ENCODE results near the gene ADD2. TPM values are rescaled to one million over a fixed set of nuclear protein-coding genes. Genes with fewer than 3 reads are reported as not detected.

Gene ADD2
- total and polyA plus RNA-seq, 2 experiments from 2014 or later, result 34.6 to 223 TPM

DNA sequence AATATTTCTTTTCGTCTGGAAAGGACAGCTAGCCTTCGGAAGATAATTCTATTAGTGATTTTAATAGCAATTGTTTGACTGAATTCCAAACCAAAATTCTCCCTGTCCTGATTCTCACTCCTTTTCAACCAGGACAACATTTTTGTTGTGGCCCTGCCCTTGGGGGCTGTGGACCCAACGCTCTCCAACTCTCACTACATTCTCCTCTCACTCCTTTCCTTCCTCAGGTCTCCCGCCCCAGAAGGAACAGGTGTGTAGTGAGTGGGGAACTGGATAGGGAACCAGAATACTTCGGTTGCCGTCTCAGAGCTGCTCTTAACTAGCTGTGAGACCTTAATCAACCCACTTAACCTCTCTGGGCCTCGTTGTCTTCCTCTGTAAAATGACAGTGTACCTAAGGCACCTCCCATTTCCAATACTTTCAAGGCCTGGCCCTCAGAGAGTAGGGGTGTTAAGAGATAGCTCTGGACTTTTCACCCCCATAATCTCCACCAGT is 638 bp upstream of the ADD2 start (continued):
- TF ChIP-seq, protein P1, sequence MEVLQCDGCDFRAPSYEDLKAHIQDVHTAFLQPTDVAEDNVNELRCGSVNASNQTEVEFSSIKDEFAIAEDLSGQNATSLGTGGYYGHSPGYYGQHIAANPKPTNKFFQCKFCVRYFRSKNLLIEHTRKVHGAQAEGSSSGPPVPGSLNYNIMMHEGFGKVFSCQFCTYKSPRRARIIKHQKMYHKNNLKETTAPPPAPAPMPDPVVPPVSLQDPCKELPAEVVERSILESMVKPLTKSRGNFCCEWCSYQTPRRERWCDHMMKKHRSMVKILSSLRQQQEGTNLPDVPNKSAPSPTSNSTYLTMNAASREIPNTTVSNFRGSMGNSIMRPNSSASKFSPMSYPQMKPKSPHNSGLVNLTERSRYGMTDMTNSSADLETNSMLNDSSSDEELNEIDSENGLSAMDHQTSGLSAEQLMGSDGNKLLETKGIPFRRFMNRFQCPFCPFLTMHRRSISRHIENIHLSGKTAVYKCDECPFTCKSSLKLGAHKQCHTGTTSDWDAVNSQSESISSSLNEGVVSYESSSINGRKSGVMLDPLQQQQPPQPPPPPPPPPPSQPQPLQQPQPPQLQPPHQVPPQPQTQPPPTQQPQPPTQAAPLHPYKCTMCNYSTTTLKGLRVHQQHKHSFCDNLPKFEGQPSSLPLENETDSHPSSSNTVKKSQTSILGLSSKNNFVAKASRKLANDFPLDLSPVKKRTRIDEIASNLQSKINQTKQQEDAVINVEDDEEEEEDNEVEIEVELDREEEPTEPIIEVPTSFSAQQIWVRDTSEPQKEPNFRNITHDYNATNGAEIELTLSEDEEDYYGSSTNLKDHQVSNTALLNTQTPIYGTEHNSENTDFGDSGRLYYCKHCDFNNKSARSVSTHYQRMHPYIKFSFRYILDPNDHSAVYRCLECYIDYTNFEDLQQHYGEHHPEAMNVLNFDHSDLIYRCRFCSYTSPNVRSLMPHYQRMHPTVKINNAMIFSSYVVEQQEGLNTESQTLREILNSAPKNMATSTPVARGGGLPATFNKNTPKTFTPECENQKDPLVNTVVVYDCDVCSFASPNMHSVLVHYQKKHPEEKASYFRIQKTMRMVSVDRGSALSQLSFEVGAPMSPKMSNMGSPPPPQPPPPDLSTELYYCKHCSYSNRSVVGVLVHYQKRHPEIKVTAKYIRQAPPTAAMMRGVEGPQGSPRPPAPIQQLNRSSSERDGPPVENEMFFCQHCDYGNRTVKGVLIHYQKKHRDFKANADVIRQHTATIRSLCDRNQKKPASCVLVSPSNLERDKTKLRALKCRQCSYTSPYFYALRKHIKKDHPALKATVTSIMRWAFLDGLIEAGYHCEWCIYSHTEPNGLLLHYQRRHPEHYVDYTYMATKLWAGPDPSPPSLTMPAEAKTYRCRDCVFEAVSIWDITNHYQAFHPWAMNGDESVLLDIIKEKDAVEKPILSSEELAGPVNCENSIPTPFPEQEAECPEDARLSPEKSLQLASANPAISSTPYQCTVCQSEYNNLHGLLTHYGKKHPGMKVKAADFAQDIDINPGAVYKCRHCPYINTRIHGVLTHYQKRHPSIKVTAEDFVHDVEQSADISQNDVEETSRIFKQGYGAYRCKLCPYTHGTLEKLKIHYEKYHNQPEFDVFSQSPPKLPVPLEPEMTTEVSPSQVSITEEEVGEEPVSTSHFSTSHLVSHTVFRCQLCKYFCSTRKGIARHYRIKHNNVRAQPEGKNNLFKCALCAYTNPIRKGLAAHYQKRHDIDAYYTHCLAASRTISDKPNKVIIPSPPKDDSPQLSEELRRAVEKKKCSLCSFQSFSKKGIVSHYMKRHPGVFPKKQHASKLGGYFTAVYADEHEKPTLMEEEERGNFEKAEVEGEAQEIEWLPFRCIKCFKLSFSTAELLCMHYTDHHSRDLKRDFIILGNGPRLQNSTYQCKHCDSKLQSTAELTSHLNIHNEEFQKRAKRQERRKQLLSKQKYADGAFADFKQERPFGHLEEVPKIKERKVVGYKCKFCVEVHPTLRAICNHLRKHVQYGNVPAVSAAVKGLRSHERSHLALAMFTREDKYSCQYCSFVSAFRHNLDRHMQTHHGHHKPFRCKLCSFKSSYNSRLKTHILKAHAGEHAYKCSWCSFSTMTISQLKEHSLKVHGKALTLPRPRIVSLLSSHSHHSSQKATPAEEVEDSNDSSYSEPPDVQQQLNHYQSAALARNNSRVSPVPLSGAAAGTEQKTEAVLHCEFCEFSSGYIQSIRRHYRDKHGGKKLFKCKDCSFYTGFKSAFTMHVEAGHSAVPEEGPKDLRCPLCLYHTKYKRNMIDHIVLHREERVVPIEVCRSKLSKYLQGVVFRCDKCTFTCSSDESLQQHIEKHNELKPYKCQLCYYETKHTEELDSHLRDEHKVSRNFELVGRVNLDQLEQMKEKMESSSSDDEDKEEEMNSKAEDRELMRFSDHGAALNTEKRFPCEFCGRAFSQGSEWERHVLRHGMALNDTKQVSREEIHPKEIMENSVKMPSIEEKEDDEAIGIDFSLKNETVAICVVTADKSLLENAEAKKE (CRISPR knock-in tag; IDR thresholded peaks at IDR 0.05), result no peak

- peak; percentile 75 for ATAC-seq
- H2AFZ ChIP-seq, result peak overlapping the region; percentile 40; the same call in 1 of the 2 replicates
Observed at GRCh38 chr2:70767079-70767698, 811 bp downstream of the ADD2 start.

More at GRCh38 chr2:70767079-70767698, 811 bp downstream of the ADD2 start:
- H3K27ac ChIP-seq (ENCODE audit: low read depth), result peak overlapping the region; percentile 98
- H3K4me3 ChIP-seq, result peak overlapping the region; percentile 71
- H3K27me3 Mint-ChIP-seq (ENCODE audit: insufficient read depth, low read depth, poor library complexity), result peaks cover 14% of the 10 kb centered on the region
- peak overlapping the region; percentile 85; the same call in 1 of the 2 replicates for H3K27ac Mint-ChIP-seq
- H4K20me1 ChIP-seq (replicated peaks; ENCODE audit: insufficient read depth), result peaks cover 16% of the 10 kb centered on the region
- H3K4me1 ChIP-seq (ENCODE audit: insufficient read depth), result peaks cover 38% of the 10 kb centered on the region
- H3K9me2 ChIP-seq (ENCODE audit: insufficient read depth), result no peaks in the 10 kb centered on the region
- H3K4me1 Mint-ChIP-seq, result peaks cover 43% of the 10 kb centered on the region
- peaks cover 6% of the 10 kb centered on the region for H3F3A ChIP-seq (replicated peaks; ENCODE audit: low read depth)
- peak overlapping the region; percentile 94 for H3K4me3 Mint-ChIP-seq
- H3K27me3 ChIP-seq (ENCODE audit: insufficient read depth), result no peaks in the 10 kb centered on the region
- H3K79me2 ChIP-seq (replicated peaks; ENCODE audit: insufficient read depth), result peaks cover 49% of the 10 kb centered on the region
- TF ChIP-seq POLR2AphosphoS5 (IDR thresholded peaks at IDR 0.05; ENCODE audit: low read depth), result peak; percentile 73
- TF ChIP-seq EZH2phosphoT487 (IDR thresholded peaks at IDR 0.05; ENCODE audit: unreplicated experiment), result no peak
- TF ChIP-seq NANOG (IDR thresholded peaks at IDR 0.05; ENCODE audit: borderline replicate concordance), result peak; percentile 23; the same call in 1 of the 2 replicates
- no peaks in the 10 kb centered on the region for H3K36me3 ChIP-seq (ENCODE audit: insufficient read depth)
- peak; percentile 82 for DNase-seq (ENCODE audit: low spot score)
- H3K9me3 Mint-ChIP-seq, result no peaks in the 10 kb centered on the region
- peak overlapping the region; percentile 91 for H3K4me2 ChIP-seq
- H3K36me3 Mint-ChIP-seq (ENCODE audit: low read depth), result peaks cover 14% of the 10 kb centered on the region; the same call in 2 of the 3 replicates

Measured in GM23338 (cell line).